ENCODE results near the gene TTC22.

Gene TTC22

DNA sequence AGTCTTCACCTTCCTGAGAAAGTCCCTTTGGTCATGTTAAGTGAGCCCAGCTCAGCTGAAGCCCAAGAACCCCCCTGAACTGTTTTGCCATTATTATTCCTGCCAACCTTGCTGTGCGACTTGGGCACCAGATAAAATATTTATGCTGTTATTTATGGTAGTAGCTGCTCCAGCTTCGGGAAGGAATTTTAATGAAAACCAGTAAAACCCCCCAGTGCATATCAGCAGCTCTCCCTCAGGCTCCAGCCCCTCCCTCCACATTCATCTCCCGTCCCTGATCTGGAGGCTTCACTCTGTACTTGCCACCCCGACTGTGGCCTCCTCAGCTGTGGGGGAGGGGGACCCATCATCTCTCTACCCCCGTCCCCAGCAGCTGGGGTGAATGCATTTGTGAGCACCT, 12.7 kb downstream of the TTC22 start:
- in situ Hi-C loops (cut with MboI; ENCODE audit: low pct_unique_long_range_greater_than_20kb, low sequenced_read_pairs, unreplicated experiment), result no loop called here
- TF ChIP-seq, protein P1, sequence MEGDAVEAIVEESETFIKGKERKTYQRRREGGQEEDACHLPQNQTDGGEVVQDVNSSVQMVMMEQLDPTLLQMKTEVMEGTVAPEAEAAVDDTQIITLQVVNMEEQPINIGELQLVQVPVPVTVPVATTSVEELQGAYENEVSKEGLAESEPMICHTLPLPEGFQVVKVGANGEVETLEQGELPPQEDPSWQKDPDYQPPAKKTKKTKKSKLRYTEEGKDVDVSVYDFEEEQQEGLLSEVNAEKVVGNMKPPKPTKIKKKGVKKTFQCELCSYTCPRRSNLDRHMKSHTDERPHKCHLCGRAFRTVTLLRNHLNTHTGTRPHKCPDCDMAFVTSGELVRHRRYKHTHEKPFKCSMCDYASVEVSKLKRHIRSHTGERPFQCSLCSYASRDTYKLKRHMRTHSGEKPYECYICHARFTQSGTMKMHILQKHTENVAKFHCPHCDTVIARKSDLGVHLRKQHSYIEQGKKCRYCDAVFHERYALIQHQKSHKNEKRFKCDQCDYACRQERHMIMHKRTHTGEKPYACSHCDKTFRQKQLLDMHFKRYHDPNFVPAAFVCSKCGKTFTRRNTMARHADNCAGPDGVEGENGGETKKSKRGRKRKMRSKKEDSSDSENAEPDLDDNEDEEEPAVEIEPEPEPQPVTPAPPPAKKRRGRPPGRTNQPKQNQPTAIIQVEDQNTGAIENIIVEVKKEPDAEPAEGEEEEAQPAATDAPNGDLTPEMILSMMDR (IDR thresholded peaks at IDR 0.05; ENCODE audit: extremely low read depth, insufficient read depth, missing control alignments), result no peak
- no peak for DNase-seq (ENCODE audit: low spot score)

GRCh38 chr1:54787604-54788003, 13.5 kb downstream of the TTC22 start:
- no peak for DNase-seq (ENCODE audit: low spot score)
- in situ Hi-C loops (cut with MboI; ENCODE audit: low pct_unique_long_range_greater_than_20kb, low sequenced_read_pairs, unreplicated experiment), result no loop called here
- TF ChIP-seq, protein P1 (IDR thresholded peaks at IDR 0.05; ENCODE audit: extremely low read depth, insufficient read depth, missing control alignments), result no peak

GRCh38 chr1:54786778-54787177, 14.3 kb downstream of the TTC22 start:
- TF ChIP-seq, protein P1 (IDR thresholded peaks at IDR 0.05; ENCODE audit: extremely low read depth, insufficient read depth, missing control alignments), result no peak
- in situ Hi-C loops (cut with MboI; ENCODE audit: low pct_unique_long_range_greater_than_20kb, low sequenced_read_pairs, unreplicated experiment), result no loop called here
- no peak for DNase-seq (ENCODE audit: low spot score)

- no peak for DNase-seq (ENCODE audit: low spot score)
- in situ Hi-C loops (cut with MboI; ENCODE audit: low pct_unique_long_range_greater_than_20kb, low sequenced_read_pairs, unreplicated experiment), result no loop called here
- TF ChIP-seq, protein P1 (IDR thresholded peaks at IDR 0.05; ENCODE audit: extremely low read depth, insufficient read depth, missing control alignments), result no peak
These were observed 17.1 kb downstream of the TTC22 start for GRCh38 chr1:54784066-54784465.

GRCh38 chr1:54782588-54782987, 18.5 kb downstream of the TTC22 start:
- DNase-seq (ENCODE audit: low spot score), result no peak
- TF ChIP-seq, protein P1 (IDR thresholded peaks at IDR 0.05; ENCODE audit: extremely low read depth, insufficient read depth, missing control alignments), result no peak
- in situ Hi-C loops (cut with MboI; ENCODE audit: low pct_unique_long_range_greater_than_20kb, low sequenced_read_pairs, unreplicated experiment), result no loop called here

- in situ Hi-C loops (cut with MboI; ENCODE audit: low pct_unique_long_range_greater_than_20kb, low sequenced_read_pairs, unreplicated experiment), result no loop called here
- TF ChIP-seq, protein P1 (IDR thresholded peaks at IDR 0.05; ENCODE audit: extremely low read depth, insufficient read depth, missing control alignments), result no peak
These were observed 19.0 kb downstream of the TTC22 start for GRCh38 chr1:54782156-54782555.

More at GRCh38 chr1:54782156-54782555, 19.0 kb downstream of the TTC22 start:
- DNase-seq (ENCODE audit: low spot score), result no peak

Data from GM13977 (cell line).